Muscle of leg (tissue), 11 donors: ENCODE results near the gene RIC8B. TPM values are rescaled to one million over a fixed set of nuclear protein-coding genes. Genes with fewer than 3 reads are reported as not detected.

Experiments used
- DNase-seq: peaks from one replicate; pipeline ENCODE4 v3.0.0; 2013
- H3K27ac ChIP-seq: one replicate; pipeline ENCODE4 v1.5.1; 2013; ENCODE audit warnings: mild to moderate bottlenecking, low read length, control low read depth
- H3K27me3 ChIP-seq: one replicate; pipeline ENCODE4 v1.6.1; 2013; ENCODE audit warnings: low read length; ENCODE audit not compliant: control insufficient read depth, insufficient read depth
- H3K36me3 ChIP-seq: one replicate; pipeline ENCODE4 v1.6.1; 2013; ENCODE audit warnings: low read length; ENCODE audit not compliant: control insufficient read depth, insufficient read depth
- H3K4me1 ChIP-seq: one replicate; pipeline ENCODE4 v1.6.1; 2013; ENCODE audit warnings: low read length; ENCODE audit not compliant: control insufficient read depth, insufficient read depth
- H3K4me3 ChIP-seq: one replicate; pipeline ENCODE4 v1.5.1; 2013; ENCODE audit warnings: low read length, control low read depth
- H3K9me3 ChIP-seq: replicated peaks from 2 replicates; pipeline ENCODE4 v1.6.1; 2013; ENCODE audit warnings: low read depth, low read length; ENCODE audit not compliant: control insufficient read depth
- WGBS: methylation state at CpG from one replicate; pipeline ENCODE4 v1.1.5; 2013; ENCODE audit warnings: missing lambda C conversion rate; ENCODE audit not compliant: insufficient coverage; 5-methylcytosine and 5-hydroxymethylcytosine counted together
- polyA plus RNA-seq, 8 donors: library from polyadenylated mRNA; unstranded; fragments of 120-200 nt; gene quantifications; one replicate each; pipeline versions ENCODE4 v1.2.1 to v1.2.3, GENCODE V29; 2013; ENCODE audit warnings: inconsistent platforms in 1 of 8, low replicate concordance in 1 of 8; ENCODE audit not compliant: insufficient read length in 8 of 8, insufficient read depth in 1 of 8
- total RNA-seq: library from RNA; stranded (reverse); fragments of 120-200 nt; gene quantifications from one replicate; pipeline ENCODE4 v1.2.4, GENCODE V29; 2013

RIC8B gene
- total and polyA plus RNA-seq, 9 donors, result 12.9 to 17.1 (median 14.4) TPM

GRCh38 chr12:106883426-106883825 is 108.9 kb downstream of the RIC8B start:
- 100% methylated on average over 1 of the region's 1 CpG for WGBS
- Histone ChIP-seq H3K27me3 (no peaks in the 10 kb centered on the region), H3K4me1 (no peaks in the 10 kb centered on the region), H3K9me3 (no peaks in the 10 kb centered on the region), H3K27ac (no peak overlapping the region), H3K4me3 (no peak overlapping the region), H3K36me3 (peaks cover 39% of the 10 kb centered on the region)
- DNase-seq, result no peak

- H3K27ac ChIP-seq, result no peak overlapping the region
- WGBS, result no CpG with 5 or more reads among the region's 3 CpGs
- no peak for DNase-seq
- H3K4me1 ChIP-seq, result no peaks in the 10 kb centered on the region
- H3K36me3 ChIP-seq, result peaks cover 40% of the 10 kb centered on the region
- H3K27me3 ChIP-seq, result no peaks in the 10 kb centered on the region
- H3K4me3 ChIP-seq, result no peak overlapping the region
- no peaks in the 10 kb centered on the region for H3K9me3 ChIP-seq
These were observed 110.5 kb downstream of the RIC8B start for GRCh38 chr12:106885026-106885425.

GRCh38 chr12:106885541-106886249 is 111.2 kb downstream of the RIC8B start:
- 84% methylated on average over 2 of the region's 4 CpGs for WGBS
- peaks cover 40% of the 10 kb centered on the region for H3K36me3 ChIP-seq
- H3K27ac ChIP-seq, result no peak overlapping the region
- no peaks in the 10 kb centered on the region for H3K4me1 ChIP-seq
- H3K4me3 ChIP-seq, result no peak overlapping the region
- DNase-seq, result no peak
- no peaks in the 10 kb centered on the region for H3K27me3 ChIP-seq
- H3K9me3 ChIP-seq, result no peaks in the 10 kb centered on the region

GRCh38 chr12:106886932-106887331 is 112.5 kb downstream of the RIC8B start:
- Histone ChIP-seq H3K4me3 (no peak overlapping the region), H3K4me1 (no peaks in the 10 kb centered on the region), H3K27me3 (no peaks in the 10 kb centered on the region), H3K9me3 (no peaks in the 10 kb centered on the region), H3K36me3 (peaks cover 32% of the 10 kb centered on the region), H3K27ac (no peak overlapping the region)
- no peak for DNase-seq
- WGBS, result no CpG with 5 or more reads among the region's 2 CpGs

- Histone ChIP-seq H3K4me1 (no peaks in the 10 kb centered on the region), H3K4me3 (no peak overlapping the region), H3K27ac (no peak overlapping the region), H3K36me3 (peaks cover 26% of the 10 kb centered on the region), H3K9me3 (no peaks in the 10 kb centered on the region), H3K27me3 (no peaks in the 10 kb centered on the region)
- no peak for DNase-seq
- 63% methylated on average over 1 of the region's 5 CpGs for WGBS
These were observed 114.0 kb downstream of the RIC8B start for GRCh38 chr12:106888348-106888970.

GRCh38 chr12:106889326-106889725 is 114.8 kb downstream of the RIC8B start:
- Histone ChIP-seq H3K9me3 (no peaks in the 10 kb centered on the region), H3K36me3 (peaks cover 20% of the 10 kb centered on the region), H3K27ac (no peak overlapping the region), H3K27me3 (no peaks in the 10 kb centered on the region), H3K4me3 (no peak overlapping the region), H3K4me1 (no peaks in the 10 kb centered on the region)
- 93% methylated on average over 5 of the region's 6 CpGs for WGBS
- no peak for DNase-seq

GRCh38 chr12:106889950-106890626 is 115.6 kb downstream of the RIC8B start:
- H3K27me3 ChIP-seq, result no peaks in the 10 kb centered on the region
- H3K27ac ChIP-seq, result no peak overlapping the region
- no peak for DNase-seq
- H3K4me1 ChIP-seq, result no peaks in the 10 kb centered on the region
- no peak overlapping the region for H3K4me3 ChIP-seq
- peaks cover 15% of the 10 kb centered on the region for H3K36me3 ChIP-seq
- WGBS, result 83% methylated on average over 2 of the region's 4 CpGs
- H3K9me3 ChIP-seq, result no peaks in the 10 kb centered on the region

- DNase-seq, result no peak
- no CpG with 5 or more reads among the region's 1 CpG for WGBS
- H3K4me3 ChIP-seq, result no peak overlapping the region
- no peaks in the 10 kb centered on the region for H3K27me3 ChIP-seq
- no peak overlapping the region for H3K27ac ChIP-seq
- no peaks in the 10 kb centered on the region for H3K4me1 ChIP-seq
- H3K36me3 ChIP-seq, result peaks cover 4% of the 10 kb centered on the region
- H3K9me3 ChIP-seq, result no peaks in the 10 kb centered on the region
These were observed 117.6 kb downstream of the RIC8B start for GRCh38 chr12:106892075-106892474.

- Histone ChIP-seq H3K9me3 (no peaks in the 10 kb centered on the region), H3K27me3 (no peaks in the 10 kb centered on the region), H3K4me1 (no peaks in the 10 kb centered on the region), H3K36me3 (peaks cover 3% of the 10 kb centered on the region), H3K4me3 (no peak overlapping the region), H3K27ac (no peak overlapping the region)
- 98% methylated on average over 5 of the region's 8 CpGs for WGBS
- no peak for DNase-seq
These were observed 119.0 kb downstream of the RIC8B start for GRCh38 chr12:106893451-106893850.

GRCh38 chr12:106894774-106895173 is 120.3 kb downstream of the RIC8B start:
- DNase-seq, result no peak
- no peak overlapping the region for H3K4me3 ChIP-seq
- no CpG with 5 or more reads among the region's 1 CpG for WGBS
- no peaks in the 10 kb centered on the region for H3K4me1 ChIP-seq
- no peaks in the 10 kb centered on the region for H3K36me3 ChIP-seq
- H3K9me3 ChIP-seq, result no peaks in the 10 kb centered on the region
- peaks cover 6% of the 10 kb centered on the region for H3K27me3 ChIP-seq
- no peak overlapping the region for H3K27ac ChIP-seq
